GM18505 (cell line): ENCODE measurements around the gene PTCH1.

Source experiments
- ATAC-seq: cut with Tn5 transposase; IDR thresholded peaks from one replicate; pipeline ENCODE4 v1.9.1; 2021; ENCODE audit not compliant: unreplicated experiment
- POLR2A ChIP-seq: IDR thresholded peaks from 4 replicates; pipeline ENCODE4 v1.6.1; 2011; ENCODE audit warnings: borderline replicate concordance; ENCODE audit not compliant: insufficient read depth, insufficient read length; ENCODE audit errors: extremely low read depth

The PTCH1 gene

GRCh38 chr9:95522871-95523370, 6.2 kb upstream of the PTCH1 start:
- ATAC-seq: no peak
- TF ChIP-seq POLR2A: no peak

- no peak for ATAC-seq
Measured at GRCh38 chr9:95521699-95522098, 4.9 kb upstream of the PTCH1 start.

DNA sequence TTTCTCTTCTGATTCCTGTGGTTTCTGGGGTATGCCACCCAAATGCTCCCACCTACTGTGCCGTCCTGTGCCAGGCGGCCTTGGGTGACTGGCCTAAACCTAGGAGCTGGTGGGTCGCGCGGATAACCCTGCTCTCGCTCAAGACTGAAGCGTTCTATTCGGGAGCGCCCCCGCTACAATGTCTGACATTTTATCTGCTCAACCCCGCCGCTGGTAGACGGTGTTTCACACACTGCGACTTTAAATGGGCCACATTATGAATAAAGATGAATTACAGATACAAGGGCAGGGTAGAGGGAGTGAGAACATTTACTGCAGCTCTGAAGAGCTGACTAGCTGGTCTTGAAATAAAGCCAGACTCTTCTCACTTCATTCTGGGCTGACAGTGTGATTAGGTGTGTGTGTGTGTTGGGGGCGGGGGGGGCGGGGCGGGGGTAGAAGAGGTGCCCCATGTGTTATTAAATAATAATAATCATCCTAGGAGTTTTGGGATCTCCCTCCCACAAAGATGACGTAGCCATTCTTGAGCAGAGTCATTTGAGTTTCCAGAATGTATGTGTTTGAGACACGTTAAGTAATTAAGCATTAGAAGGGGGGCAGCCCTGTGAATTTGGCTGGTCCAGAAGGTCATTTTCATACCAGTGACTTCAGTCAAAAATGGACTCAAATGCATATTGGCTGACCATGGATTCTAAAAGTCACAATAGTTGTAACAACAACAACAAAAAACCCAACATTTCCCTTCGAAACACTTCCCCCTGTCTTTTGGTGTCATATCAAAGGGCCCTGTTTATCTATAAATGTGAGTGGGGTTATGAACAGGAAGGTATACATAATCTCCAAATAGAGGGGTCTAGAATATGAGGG, 1.0 kb upstream of the PTCH1 start:
- no peak for TF ChIP-seq POLR2A
- ATAC-seq: no peak

More at GRCh38 chr9:95521699-95522098, 4.9 kb upstream of the PTCH1 start:
- no peak for TF ChIP-seq POLR2A

DNA sequence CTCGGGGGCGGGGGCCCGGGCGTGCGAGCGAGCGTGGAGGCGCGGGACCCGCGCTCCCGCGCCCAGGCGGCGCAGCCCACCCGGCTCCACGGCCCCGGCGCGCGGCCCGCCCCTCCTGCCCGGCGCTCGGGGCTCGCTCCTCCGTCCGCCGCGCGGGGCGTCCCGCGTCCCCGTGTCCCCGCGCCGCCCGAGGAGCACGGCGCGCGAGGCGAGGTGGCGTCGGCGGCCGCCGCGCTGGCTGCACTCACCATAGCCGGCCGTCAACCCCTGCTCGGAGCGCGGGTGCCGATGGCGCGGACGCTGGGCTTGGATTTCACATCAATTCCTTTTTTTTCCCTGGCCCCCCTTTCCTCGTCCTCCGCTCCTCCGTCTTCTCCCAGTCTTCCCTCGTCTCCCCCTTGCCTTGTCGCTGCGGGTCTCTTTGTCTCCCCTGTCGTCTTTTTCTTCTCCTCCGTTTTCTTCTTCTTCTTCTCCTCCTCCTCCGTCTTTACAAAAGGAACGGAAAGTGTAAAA, 494 bp downstream of the PTCH1 start:
- no peak for TF ChIP-seq POLR2A
- ATAC-seq: no peak

- ATAC-seq: no peak
- no peak for TF ChIP-seq POLR2A
Measured at GRCh38 chr9:95515272-95516113, 1.3 kb downstream of the PTCH1 start.

DNA sequence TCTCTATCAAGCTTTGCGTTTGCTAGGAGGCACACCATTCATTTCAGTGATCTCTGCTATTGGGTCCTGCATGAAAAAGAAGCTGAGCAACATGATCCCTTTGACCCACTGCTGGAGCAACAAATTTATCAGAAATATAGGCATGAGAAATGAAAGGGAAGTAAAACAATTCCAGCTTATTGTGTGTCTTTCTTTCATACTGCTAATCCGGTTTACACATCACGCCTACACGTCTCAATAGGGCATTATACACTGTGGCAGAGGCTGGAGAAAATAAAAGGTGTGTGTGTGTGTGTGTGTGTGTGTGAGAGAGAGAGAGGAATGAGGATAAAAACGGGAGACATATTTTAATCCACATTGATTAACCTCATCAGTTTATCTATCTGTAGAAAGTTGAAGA, 2.4 kb downstream of the PTCH1 start:
- TF ChIP-seq POLR2A: no peak
- ATAC-seq: no peak

GRCh38 chr9:95513711-95514110, 3.1 kb downstream of the PTCH1 start:
- TF ChIP-seq POLR2A: no peak
- ATAC-seq: no peak

- no peak for TF ChIP-seq POLR2A
Measured at GRCh38 chr9:95512709-95513095, 4.1 kb downstream of the PTCH1 start.

GRCh38 chr9:95511952-95512708, 4.6 kb downstream of the PTCH1 start:
- ATAC-seq: no peak
- no peak for TF ChIP-seq POLR2A

More at GRCh38 chr9:95512709-95513095, 4.1 kb downstream of the PTCH1 start:
- no peak for ATAC-seq

GRCh38 chr9:95511616-95511931, 5.2 kb downstream of the PTCH1 start:
- no peak for ATAC-seq
- TF ChIP-seq POLR2A: no peak

DNA sequence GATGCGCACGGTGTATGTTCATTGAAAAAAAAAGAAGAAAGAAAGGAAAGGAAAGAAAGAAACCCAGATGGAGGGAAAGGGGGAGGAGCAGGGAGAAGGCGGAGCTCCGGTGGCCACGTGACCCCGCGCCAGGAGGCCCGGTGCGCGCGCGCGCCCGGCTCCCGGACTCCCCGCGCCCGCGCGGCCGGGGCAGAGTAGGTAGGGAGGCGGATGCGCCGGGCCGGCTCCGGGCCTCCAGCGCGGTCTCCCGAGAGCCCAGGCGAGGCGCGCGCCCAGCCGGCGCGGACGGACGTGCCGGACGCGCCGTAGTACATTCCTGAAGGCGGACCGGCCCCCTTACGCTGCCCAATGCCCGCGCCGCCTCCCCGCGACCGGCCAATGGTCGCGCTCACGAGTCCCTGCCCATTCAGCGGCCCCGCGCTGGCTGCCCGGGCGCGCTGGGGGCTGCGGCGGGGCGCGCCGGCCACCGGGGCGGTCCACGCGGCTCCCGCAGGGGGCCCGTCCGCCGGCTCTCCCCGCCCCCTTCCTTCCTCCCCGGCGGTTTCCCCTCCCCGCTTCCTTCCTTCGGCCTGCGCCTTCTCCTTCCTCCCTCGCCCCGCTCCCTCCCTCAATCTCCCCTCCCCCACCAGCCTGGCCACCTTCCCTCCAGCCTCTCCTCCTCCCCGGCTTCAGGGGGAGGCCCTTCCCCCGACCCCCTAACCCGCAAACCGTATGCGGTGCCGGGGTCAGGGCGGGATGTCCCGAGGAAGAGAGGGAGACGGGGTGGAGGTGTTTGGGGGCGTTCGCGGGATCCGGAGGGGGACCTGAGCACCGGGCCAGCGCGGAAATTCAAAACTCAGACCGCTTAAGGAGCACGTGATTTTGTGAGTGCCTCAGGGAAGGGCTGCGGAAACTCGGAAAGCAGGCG, 5.8 kb downstream of the PTCH1 start:
- peak; percentile 73 for TF ChIP-seq POLR2A
- ATAC-seq: peak; percentile 40

GRCh38 chr9:95509851-95510708, 6.7 kb downstream of the PTCH1 start:
- ATAC-seq: no peak
- TF ChIP-seq POLR2A: no peak
